HepG2 (cell line): ENCODE results near the gene C16orf54. TPM values are rescaled to one million over a fixed set of nuclear protein-coding genes. Genes with fewer than 3 reads are reported as not detected.

Source experiments
- E2F5 ChIP-seq: sonication (generic); formaldehyde crosslinking; conservative IDR thresholded peaks from 2 replicates; pipeline ENCODE4 v1.4.0; 2020; ENCODE audit warnings: missing genetic modification reagents
- EED ChIP-seq: sonication (generic); formaldehyde crosslinking; IDR thresholded peaks from 2 replicates; pipeline ENCODE4 v1.5.0; 2020; ENCODE audit warnings: mild to moderate bottlenecking, missing genetic modification reagents
- ETV5 ChIP-seq: IDR thresholded peaks from 2 replicates; pipeline ENCODE4 v1.6.1; 2018; ENCODE audit warnings: missing biosample characterization, missing genetic modification reagents, inconsistent platforms, borderline replicate concordance
- FOXO1 ChIP-seq: sonication (generic); formaldehyde crosslinking; IDR thresholded peaks from 2 replicates; pipeline ENCODE4 v1.4.0; 2020; ENCODE audit warnings: missing genetic modification reagents
- GPBP1L1 ChIP-seq: sonication (generic); formaldehyde crosslinking; IDR thresholded peaks from 2 replicates; pipeline ENCODE4 v1.5.0; 2020; ENCODE audit warnings: mild to moderate bottlenecking, missing genetic modification reagents
- HES4 ChIP-seq: sonication (generic); formaldehyde crosslinking; IDR thresholded peaks from 2 replicates; pipeline ENCODE4 v1.9.0; 2021; ENCODE audit warnings: mild to moderate bottlenecking, missing genetic modification reagents, borderline replicate concordance
- HNRNPK ChIP-seq: fragments of 200-400 bp; formaldehyde crosslinking; IDR thresholded peaks from 2 replicates; pipeline ENCODE4 v1.6.1; 2018; ENCODE audit warnings: low read length, low read depth, moderate library complexity, mild to moderate bottlenecking; ENCODE audit not compliant: poor library complexity, severe bottlenecking
- ISL2 ChIP-seq: sonication (generic); formaldehyde crosslinking; IDR thresholded peaks from 2 replicates; pipeline ENCODE4 v1.5.0; 2020; ENCODE audit warnings: missing genetic modification reagents
- JUNB ChIP-seq: sonication (generic); formaldehyde crosslinking; IDR thresholded peaks from 2 replicates; pipeline ENCODE4 v1.8.0; 2022; ENCODE audit warnings: missing genetic modification reagents, mild to moderate bottlenecking, borderline replicate concordance
- MED1 ChIP-seq: sonication (generic); formaldehyde crosslinking; IDR thresholded peaks from 2 replicates; pipeline ENCODE4 v1.4.0; 2020; ENCODE audit warnings: missing genetic modification reagents
- MIER3 ChIP-seq: IDR thresholded peaks from 2 replicates; pipeline ENCODE4 v1.6.1; 2016; ENCODE audit warnings: missing compliant biosample characterization, borderline replicate concordance
- MXD3 ChIP-seq: IDR thresholded peaks from 2 replicates; pipeline ENCODE4 v1.6.1; 2016; ENCODE audit warnings: mild to moderate bottlenecking, missing biosample characterization, missing genetic modification reagents
- MXI1 ChIP-seq: IDR thresholded peaks from 3 replicates; pipeline ENCODE4 v1.6.1; 2012; ENCODE audit warnings: low read depth, low read length, inconsistent platforms, borderline replicate concordance
- PAX8 ChIP-seq: sonication (generic); formaldehyde crosslinking; IDR thresholded peaks from 2 replicates; pipeline ENCODE4 v1.8.0; 2022; ENCODE audit warnings: mild to moderate bottlenecking, missing genetic modification reagents, borderline replicate concordance
- PHB2 ChIP-seq: fragments of 450-650 bp; IDR thresholded peaks from 2 replicates; pipeline ENCODE4 v1.6.1; 2018; ENCODE audit not compliant: partially characterized antibody
- TCF7L2 ChIP-seq: IDR thresholded peaks from 2 replicates; pipeline ENCODE4 v1.6.1; 2011; ENCODE audit warnings: mild to moderate bottlenecking, low read depth, low read length, moderate library complexity
- ZFX ChIP-seq: sonication (generic); formaldehyde crosslinking; IDR thresholded peaks from 2 replicates; pipeline ENCODE4 v1.4.0; 2020; ENCODE audit warnings: mild to moderate bottlenecking, low read depth, missing genetic modification reagents, moderate library complexity
- ZNF574 ChIP-seq: sonication (generic); formaldehyde crosslinking; IDR thresholded peaks from 2 replicates; pipeline ENCODE4 v1.4.0; 2020; ENCODE audit warnings: missing genetic modification reagents
- ZNF749 ChIP-seq: sonication (generic); formaldehyde crosslinking; IDR thresholded peaks from 2 replicates; pipeline ENCODE4 v1.8.0; 2022; ENCODE audit warnings: mild to moderate bottlenecking, missing genetic modification reagents, moderate library complexity, borderline replicate concordance
- polyA plus RNA-seq, 8 experiments: library from polyadenylated mRNA; depleted of rRNA in 3 of 8; stranded (reverse) in 7 of 8; unstranded in 1 of 8; fragments of >200 nt; fragmentation: Illumina TruSeq in 4 of 8; extraction: Trizol in 4 of 8; gene quantifications; 2 replicates each; pipeline versions ENCODE4 v1.2.1 to v1.2.3, GENCODE V29; 2011 to 2016; ENCODE audit warnings: low read depth in 4 of 8, missing spikeins in 1 of 8, mixed read lengths in 1 of 8; ENCODE audit not compliant: insufficient read depth in 1 of 8
- total RNA-seq, 5 experiments: library from RNA; depleted of rRNA; stranded (reverse); fragments of >200 nt; fragmentation: Illumina TruSeq; extraction: Trizol; gene quantifications; 2 replicates each; pipeline ENCODE4 v1.2.3, GENCODE V29; 2016; ENCODE audit warnings: low read depth in 1 of 5

The C16orf54 gene
- total and polyA plus RNA-seq, 2 of the 13 experiments (the other 11 are each of a cell fraction or from before 2014, with no cell fraction given): not detected

- TF ChIP-seq ETV5 (peak; percentile 49), E2F5 (peak; percentile 97), MIER3 (CRISPR knock-in tag) (peak; percentile 72), PHB2 (no peak), FOXO1 (CRISPR knock-in tag) (0 out of 2 replicates have a peak, but pooled peaks have one; percentile 60), ZFX (CRISPR knock-in tag) (peak; percentile 96), MXI1 (peak; percentile 92), MXD3 (CRISPR knock-in tag) (no peak; the same call in 1 of the 2 replicates), ISL2 (CRISPR knock-in tag) (peak; percentile 60), GPBP1L1 (CRISPR knock-in tag) (no peak), TCF7L2 (no peak), ZNF749 (CRISPR knock-in tag) (no peak), ZNF574 (CRISPR knock-in tag) (peak; percentile 85), JUNB (0 out of 2 replicates have a peak, but pooled peaks have one; percentile 67), EED (peak; percentile 89), HES4 (CRISPR knock-in tag) (no peak), MED1 (peak; percentile 86), HNRNPK (peak; percentile 83), PAX8 (CRISPR knock-in tag) (no peak)
These were observed 44.6 kb upstream of the C16orf54 start, which contains the start of gene KIF22 (continued) for GRCh38 chr16:29790183-29790948.
